Neural progenitor cell (in vitro differentiated cells): ENCODE measurements around the gene MAP4K5. TPM values are rescaled to one million over a fixed set of nuclear protein-coding genes. Genes with fewer than 3 reads are reported as not detected.

Experiments
- DNase-seq: peaks from one replicate; pipeline ENCODE4 v3.0.0-alpha.2; 2016; ENCODE audit warnings: low spot score
- H2AFZ ChIP-seq: fragments of 200-600 bp; sonication (generic); replicated peaks from 2 replicates; pipeline ENCODE4 v1.6.1; 2016; ENCODE audit warnings: antibody characterized with exemption
- H3F3A ChIP-seq: fragments of 200-600 bp; sonication (generic); 2 replicates; pipeline ENCODE4 v1.6.1; 2016; ENCODE audit warnings: antibody characterized with exemption, low read depth
- H3K27ac ChIP-seq: fragments of 200-600 bp; sonication (generic); 2 replicates; pipeline ENCODE4 v1.5.1; 2016; ENCODE audit warnings: mild to moderate bottlenecking
- H3K27me3 ChIP-seq: fragments of 200-600 bp; sonication (generic); 2 replicates; pipeline ENCODE4 v1.6.1; 2016; ENCODE audit warnings: mild to moderate bottlenecking, moderate library complexity
- H3K36me3 ChIP-seq: fragments of 200-600 bp; sonication (generic); 2 replicates; pipeline ENCODE4 v1.5.1; 2016
- H3K4me1 ChIP-seq: fragments of 200-600 bp; sonication (generic); 2 replicates; pipeline ENCODE4 v1.6.1; 2016; ENCODE audit warnings: mixed run types
- H3K4me2 ChIP-seq: fragments of 200-600 bp; sonication (generic); 2 replicates; pipeline ENCODE4 v1.6.1; 2016
- H3K4me3 ChIP-seq: fragments of 200-600 bp; sonication (generic); 2 replicates; pipeline ENCODE4 v1.5.1; 2016
- H3K79me2 ChIP-seq: fragments of 200-600 bp; sonication (generic); 2 replicates; pipeline ENCODE4 v1.6.1; 2016; ENCODE audit warnings: low read depth
- H3K9ac ChIP-seq: fragments of 200-600 bp; sonication (generic); 2 replicates; pipeline ENCODE4 v1.6.1; 2016
- H3K9me3 ChIP-seq: fragments of 200-600 bp; sonication (generic); 2 replicates; pipeline ENCODE4 v1.5.1; 2016; ENCODE audit warnings: low read depth
- H4K20me1 ChIP-seq: fragments of 200-600 bp; sonication (generic); 2 replicates; pipeline ENCODE4 v1.6.1; 2016; ENCODE audit warnings: low read depth
- H3K27ac Mint-ChIP-seq: 3 replicates; pipeline ENCODE4 v1.8.0; 2021; ENCODE audit warnings: mixed read lengths
- H3K27me3 Mint-ChIP-seq: 2 replicates; pipeline ENCODE4 v1.8.0; 2022; ENCODE audit warnings: low read depth, mild to moderate bottlenecking, inconsistent platforms, moderate library complexity, mixed read lengths; ENCODE audit not compliant: insufficient read depth
- H3K36me3 Mint-ChIP-seq: 3 replicates; pipeline ENCODE4 v1.8.0; 2021; ENCODE audit warnings: mixed read lengths
- H3K4me1 Mint-ChIP-seq: 3 replicates; pipeline ENCODE4 v1.8.0; 2021; ENCODE audit warnings: mixed read lengths
- H3K4me3 Mint-ChIP-seq: 3 replicates; pipeline ENCODE4 v1.8.0; 2021; ENCODE audit warnings: mild to moderate bottlenecking, moderate library complexity, mixed read lengths
- H3K9me3 Mint-ChIP-seq: 3 replicates; pipeline ENCODE4 v1.8.0; 2020; ENCODE audit warnings: mixed read lengths
- CTCF ChIP-seq: fragments of 200-600 bp; sonication (generic); IDR thresholded peaks from 2 replicates; pipeline ENCODE4 v1.5.1; 2017; ENCODE audit warnings: antibody characterized with exemption, mild to moderate bottlenecking
- EZH2 ChIP-seq: fragments of 200-600 bp; sonication (generic); IDR thresholded peaks from 2 replicates; pipeline ENCODE4 v1.6.1; 2017; ENCODE audit warnings: antibody characterized with exemption, mild to moderate bottlenecking, moderate library complexity
- EZH2phosphoT487 ChIP-seq: fragments of 200-600 bp; sonication (generic); IDR thresholded peaks from 2 replicates; pipeline ENCODE4 v1.6.1; 2017; ENCODE audit warnings: antibody characterized with exemption
- total RNA-seq: library from RNA; depleted of rRNA; stranded (reverse); fragments of >200 nt; gene quantifications from 2 replicates; pipeline ENCODE4 v1.2.3, GENCODE V29; 2015; ENCODE audit warnings: low replicate concordance

MAP4K5 gene
- total RNA-seq, 1 donor from 2014 or later = 114 TPM

GRCh38 chr14:50432131-50432530 is 100.2 kb downstream of the MAP4K5 start:
- no peak overlapping the region for H3K4me2 ChIP-seq
- no peak overlapping the region for H3K27ac Mint-ChIP-seq
- H3K27ac ChIP-seq = no peak overlapping the region
- peaks cover under 1% of the 10 kb centered on the region for H3K9me3 ChIP-seq
- no peak overlapping the region for H3K9ac ChIP-seq
- no peaks in the 10 kb centered on the region for H3F3A ChIP-seq
- TF ChIP-seq EZH2 = no peak
- TF ChIP-seq EZH2phosphoT487 = no peak
- TF ChIP-seq CTCF = no peak
- H3K27me3 ChIP-seq = no peaks in the 10 kb centered on the region
- no peak overlapping the region for H2AFZ ChIP-seq
- no peak for DNase-seq
- H3K27me3 Mint-ChIP-seq = no peaks in the 10 kb centered on the region
- H3K36me3 Mint-ChIP-seq = peaks cover 28% of the 10 kb centered on the region
- H3K4me3 ChIP-seq = no peak overlapping the region
- no peak overlapping the region for H3K4me3 Mint-ChIP-seq
- H4K20me1 ChIP-seq = no peaks in the 10 kb centered on the region
- H3K79me2 ChIP-seq = no peaks in the 10 kb centered on the region
- no peaks in the 10 kb centered on the region for H3K4me1 ChIP-seq
- peaks cover 2% of the 10 kb centered on the region for H3K9me3 Mint-ChIP-seq
- H3K36me3 ChIP-seq = peaks cover 39% of the 10 kb centered on the region
- H3K4me1 Mint-ChIP-seq = no peaks in the 10 kb centered on the region

GRCh38 chr14:50425816-50426215 is 106.6 kb downstream of the MAP4K5 start:
- H3K4me3 Mint-ChIP-seq = no peak overlapping the region
- TF ChIP-seq EZH2 = no peak
- TF ChIP-seq CTCF = no peak
- TF ChIP-seq EZH2phosphoT487 = no peak
- no peak overlapping the region for H3K27ac Mint-ChIP-seq
- Histone ChIP-seq H3F3A (no peaks in the 10 kb centered on the region), H3K27ac (no peak overlapping the region), H3K4me1 (no peaks in the 10 kb centered on the region), H4K20me1 (no peaks in the 10 kb centered on the region), H3K27me3 (no peaks in the 10 kb centered on the region), H3K79me2 (no peaks in the 10 kb centered on the region), H3K9ac (no peak overlapping the region), H3K9me3 (no peaks in the 10 kb centered on the region), H2AFZ (no peak overlapping the region), H3K4me2 (no peak overlapping the region), H3K4me3 (no peak overlapping the region), H3K36me3 (peaks cover 16% of the 10 kb centered on the region)
- DNase-seq = no peak
- H3K4me1 Mint-ChIP-seq = no peaks in the 10 kb centered on the region
- peaks cover 17% of the 10 kb centered on the region for H3K36me3 Mint-ChIP-seq
- no peaks in the 10 kb centered on the region for H3K9me3 Mint-ChIP-seq
- H3K27me3 Mint-ChIP-seq = no peaks in the 10 kb centered on the region

- DNase-seq = no peak
- Mint-ChIP-seq H3K27ac (no peak overlapping the region), H3K9me3 (no peaks in the 10 kb centered on the region), H3K4me1 (no peaks in the 10 kb centered on the region), H3K4me3 (no peak overlapping the region), H3K27me3 (no peaks in the 10 kb centered on the region), H3K36me3 (peaks cover 20% of the 10 kb centered on the region)
- Histone ChIP-seq H3K4me3 (no peak overlapping the region), H3K79me2 (no peaks in the 10 kb centered on the region), H3K27ac (no peak overlapping the region), H3K9me3 (no peaks in the 10 kb centered on the region), H2AFZ (no peak overlapping the region), H3K27me3 (no peaks in the 10 kb centered on the region), H3K9ac (no peak overlapping the region), H3K4me1 (no peaks in the 10 kb centered on the region), H4K20me1 (no peaks in the 10 kb centered on the region), H3F3A (no peaks in the 10 kb centered on the region), H3K4me2 (no peak overlapping the region), H3K36me3 (peaks cover 20% of the 10 kb centered on the region)
- TF ChIP-seq EZH2 = no peak
- TF ChIP-seq CTCF = no peak
- no peak for TF ChIP-seq EZH2phosphoT487
These were observed 107.3 kb downstream of the MAP4K5 start for GRCh38 chr14:50425105-50425504.

- no peak overlapping the region for H3K9ac ChIP-seq
- no peaks in the 10 kb centered on the region for H4K20me1 ChIP-seq
- H3K27ac ChIP-seq = no peak overlapping the region
- H3K4me1 Mint-ChIP-seq = no peaks in the 10 kb centered on the region
- H3K4me3 Mint-ChIP-seq = no peak overlapping the region
- no peaks in the 10 kb centered on the region for H3K27me3 Mint-ChIP-seq
- no peaks in the 10 kb centered on the region for H3K79me2 ChIP-seq
- no peaks in the 10 kb centered on the region for H3K9me3 ChIP-seq
- H3K36me3 ChIP-seq = peaks cover 21% of the 10 kb centered on the region
- no peak for TF ChIP-seq CTCF
- TF ChIP-seq EZH2phosphoT487 = no peak
- TF ChIP-seq EZH2 = no peak
- no peaks in the 10 kb centered on the region for H3K4me1 ChIP-seq
- no peak overlapping the region for H3K4me2 ChIP-seq
- H3K9me3 Mint-ChIP-seq = no peaks in the 10 kb centered on the region
- peaks cover 27% of the 10 kb centered on the region for H3K36me3 Mint-ChIP-seq
- DNase-seq = no peak
- H3K27me3 ChIP-seq = no peaks in the 10 kb centered on the region
- H2AFZ ChIP-seq = no peak overlapping the region
- H3F3A ChIP-seq = no peaks in the 10 kb centered on the region
- no peak overlapping the region for H3K4me3 ChIP-seq
- no peak overlapping the region for H3K27ac Mint-ChIP-seq
These were observed 108.8 kb downstream of the MAP4K5 start for GRCh38 chr14:50423529-50423928.
